Activated naive CD8-positive, alpha-beta T cell treated with anti-CD3 and anti-CD28 coated beads, Interleukin-2, amount 50 U/mL, for 16 hours (primary cell): ENCODE data around the gene NBEAL2.

Source experiments
- DNase-seq: peaks from one replicate; pipeline ENCODE4 v3.0.0-alpha.2; 2020; ENCODE audit warnings: low read depth, low spot score

NBEAL2 gene

GRCh38 chr3:46944191-46944590 lies 35.3 kb upstream of the NBEAL2 start:
- no peak for DNase-seq

GRCh38 chr3:46946416-46946815 lies 33.0 kb upstream of the NBEAL2 start:
- no peak for DNase-seq

DNA sequence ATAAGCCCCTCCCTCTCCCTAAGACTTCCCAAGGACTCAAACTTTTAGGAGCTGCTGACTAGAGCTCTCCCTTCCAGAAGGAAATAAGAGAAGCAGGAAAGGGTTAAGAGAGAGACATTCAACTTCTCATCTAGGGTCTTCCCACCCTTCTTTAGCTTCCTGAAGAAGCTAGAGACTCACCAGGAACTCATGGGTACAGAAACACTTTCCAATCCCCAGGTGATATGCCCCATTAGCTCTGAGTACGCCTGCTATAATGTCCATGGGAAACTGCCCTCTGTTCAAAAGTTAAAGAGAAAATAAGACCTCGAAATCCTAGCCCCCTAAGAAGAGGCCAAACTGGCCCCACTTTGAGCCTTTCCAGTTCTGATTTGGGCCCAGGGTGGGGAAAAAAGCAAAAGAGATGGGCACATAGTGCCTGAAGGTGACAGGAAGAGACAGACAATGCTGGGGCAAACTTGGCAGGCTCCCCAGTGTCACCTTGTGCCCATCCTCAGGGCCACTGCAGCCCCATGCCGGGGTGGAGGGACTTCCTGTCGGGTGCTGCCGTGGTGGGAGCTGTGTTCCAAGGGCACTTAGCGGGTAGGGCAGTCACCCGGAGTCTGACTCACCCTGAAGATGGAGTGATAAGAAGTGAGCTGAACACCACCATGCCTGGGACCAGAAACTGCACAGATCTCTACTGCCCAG lies 32.5 kb upstream of the NBEAL2 start:
- no peak for DNase-seq

GRCh38 chr3:46947546-46947901 lies 31.9 kb upstream of the NBEAL2 start:
- DNase-seq: no peak

- DNase-seq: no peak
Measured at GRCh38 chr3:46947981-46948791, 31.3 kb upstream of the NBEAL2 start.

DNA sequence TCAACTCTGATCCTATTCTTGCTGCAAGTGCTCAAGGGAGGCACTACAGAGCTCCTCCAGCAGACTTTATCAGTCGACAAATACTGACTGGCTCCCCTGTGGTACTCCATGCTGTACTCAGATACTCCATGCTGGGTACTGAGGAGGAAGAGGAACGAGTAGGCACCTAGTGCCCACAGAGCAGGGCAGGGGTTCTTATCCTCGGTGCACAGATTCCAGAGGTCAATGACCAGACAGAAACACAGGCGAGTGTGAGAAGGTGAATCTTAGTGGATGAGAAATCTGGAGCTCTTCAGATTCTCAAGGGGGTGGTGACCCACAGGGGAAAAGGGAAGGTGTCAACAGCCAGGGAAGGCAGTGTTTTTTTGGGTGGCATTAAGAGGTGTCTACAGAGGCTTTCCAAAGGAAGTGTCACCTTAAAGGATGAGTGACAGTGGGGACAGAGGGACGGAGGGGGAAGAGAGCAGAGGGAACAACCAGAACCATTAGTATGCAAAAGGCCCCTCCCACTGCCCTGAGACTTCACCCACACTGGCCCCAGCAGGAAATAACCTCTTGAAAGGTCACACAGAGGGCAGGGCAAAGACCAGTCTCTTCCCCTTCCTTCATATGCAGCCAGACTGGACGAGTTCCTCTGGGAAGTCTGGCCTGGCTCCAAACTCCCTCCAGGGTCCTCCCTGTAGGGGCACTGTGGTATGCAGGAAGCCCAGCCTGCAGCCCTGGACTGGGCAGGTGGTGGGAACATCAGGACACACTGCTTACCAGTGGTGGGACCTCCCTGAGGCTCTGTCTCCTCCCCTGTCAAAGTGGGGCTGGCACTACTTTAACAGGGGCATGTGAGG lies 30.4 kb upstream of the NBEAL2 start:
- no peak for DNase-seq

- DNase-seq: no peak
Measured at GRCh38 chr3:46950177-46950576, 29.3 kb upstream of the NBEAL2 start.

GRCh38 chr3:46950650-46951241 lies 28.7 kb upstream of the NBEAL2 start:
- DNase-seq: no peak

- DNase-seq: no peak
Measured at GRCh38 chr3:46952813-46953212, 26.7 kb upstream of the NBEAL2 start.

GRCh38 chr3:46953234-46954010 lies 26.0 kb upstream of the NBEAL2 start:
- DNase-seq: no peak

- no peak for DNase-seq
Measured at GRCh38 chr3:46954178-46954577, 25.3 kb upstream of the NBEAL2 start.

DNA sequence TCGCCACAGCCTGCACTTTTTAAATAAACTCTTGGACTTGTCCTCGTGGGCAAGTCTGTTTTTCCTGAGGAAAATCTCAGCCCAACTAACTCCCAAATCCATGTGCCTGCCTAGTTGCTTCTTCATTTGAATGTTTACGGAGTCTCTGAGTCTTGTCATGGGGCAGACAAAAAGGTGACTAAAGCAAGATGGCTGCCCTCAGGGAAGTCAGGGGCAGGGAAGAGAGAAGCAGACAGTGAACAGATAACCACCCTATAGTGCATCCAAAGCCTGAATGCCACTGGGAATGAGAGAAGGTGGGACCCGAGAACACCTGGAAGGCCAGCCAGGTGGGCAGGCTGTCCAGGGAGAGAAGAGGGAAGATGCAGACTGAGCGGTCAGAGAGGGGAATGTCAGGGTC lies 24.3 kb upstream of the NBEAL2 start:
- DNase-seq: no peak

DNA sequence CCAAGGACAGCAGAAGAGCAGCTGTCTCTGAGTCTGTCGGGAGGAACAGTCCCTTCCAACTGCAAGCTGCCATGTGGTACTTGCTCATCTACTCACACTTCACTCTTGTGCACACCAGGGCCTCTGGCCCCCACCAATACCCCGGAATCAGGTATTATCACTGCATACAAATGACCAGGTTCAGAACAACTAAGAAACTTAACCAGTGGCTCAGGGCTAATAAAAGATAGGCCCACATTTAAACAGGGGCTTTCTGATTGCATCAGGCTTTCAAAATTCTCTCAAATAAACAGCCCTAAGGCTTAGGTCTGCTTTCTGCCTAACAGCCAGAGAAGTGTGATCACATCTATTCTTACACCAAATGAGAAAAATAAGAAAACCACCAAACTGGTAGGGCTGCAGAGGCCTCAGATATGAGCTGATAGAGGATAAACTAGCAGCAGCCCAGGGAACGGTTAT lies 23.6 kb upstream of the NBEAL2 start:
- no peak for DNase-seq

- DNase-seq: no peak
Measured at GRCh38 chr3:46957092-46957820, 22.2 kb upstream of the NBEAL2 start.

- DNase-seq: no peak
Measured at GRCh38 chr3:46958467-46959160, 20.9 kb upstream of the NBEAL2 start.

- DNase-seq: no peak
Measured at GRCh38 chr3:46959161-46959511, 20.3 kb upstream of the NBEAL2 start.

DNA sequence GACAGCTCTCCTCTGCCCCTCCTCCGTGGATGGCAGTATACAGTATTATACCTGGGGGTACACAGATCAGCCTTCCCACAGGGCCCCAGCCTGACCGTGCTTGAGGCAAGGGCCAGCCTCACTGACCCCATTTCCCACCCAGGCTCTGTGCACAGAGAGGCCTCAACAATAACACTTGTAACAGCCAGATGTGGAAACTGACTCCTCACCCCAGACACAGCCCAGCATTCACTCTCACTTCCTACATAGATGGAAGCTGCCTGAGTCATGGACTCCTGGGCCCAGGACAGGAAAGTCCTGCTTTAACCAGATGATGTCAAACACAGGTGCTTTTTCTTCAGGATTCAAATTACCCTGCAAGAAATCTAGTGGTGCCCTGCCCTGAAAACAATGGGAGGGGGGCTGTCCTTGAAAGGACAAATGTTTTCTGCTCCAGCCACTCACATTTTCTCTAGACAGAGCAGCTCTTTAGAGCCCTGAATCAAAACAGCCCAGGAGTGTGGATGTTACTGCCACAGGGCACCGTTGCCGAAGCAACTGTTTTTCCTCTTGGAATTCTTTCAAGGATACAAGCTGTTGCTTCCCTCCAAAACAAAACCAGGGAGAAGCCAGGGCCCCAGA lies 19.3 kb upstream of the NBEAL2 start:
- no peak for DNase-seq

DNA sequence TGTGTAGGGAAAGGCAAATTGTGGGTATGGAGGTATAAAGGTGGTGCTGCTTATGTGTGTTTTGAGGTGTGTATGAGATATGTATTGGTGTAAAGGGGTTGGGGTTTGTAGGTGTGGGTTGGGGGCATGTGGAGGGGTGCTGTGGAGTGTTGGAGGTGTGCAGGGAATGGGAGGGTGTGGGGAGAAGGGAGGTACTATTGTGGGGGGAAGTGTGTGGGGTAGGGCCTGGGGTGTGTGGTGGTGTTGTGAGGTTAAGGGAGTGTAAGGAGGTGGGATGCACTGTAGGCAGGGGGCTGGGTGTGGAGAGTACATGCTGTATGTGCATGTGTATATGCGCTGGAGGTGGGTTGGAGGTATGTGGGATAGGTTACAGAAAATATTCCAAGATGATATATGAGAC lies 18.6 kb upstream of the NBEAL2 start:
- DNase-seq: no peak

GRCh38 chr3:46962427-46962826 lies 17.0 kb upstream of the NBEAL2 start:
- no peak for DNase-seq
